ENCODE data around the gene IL31.

Gene IL31

DNA sequence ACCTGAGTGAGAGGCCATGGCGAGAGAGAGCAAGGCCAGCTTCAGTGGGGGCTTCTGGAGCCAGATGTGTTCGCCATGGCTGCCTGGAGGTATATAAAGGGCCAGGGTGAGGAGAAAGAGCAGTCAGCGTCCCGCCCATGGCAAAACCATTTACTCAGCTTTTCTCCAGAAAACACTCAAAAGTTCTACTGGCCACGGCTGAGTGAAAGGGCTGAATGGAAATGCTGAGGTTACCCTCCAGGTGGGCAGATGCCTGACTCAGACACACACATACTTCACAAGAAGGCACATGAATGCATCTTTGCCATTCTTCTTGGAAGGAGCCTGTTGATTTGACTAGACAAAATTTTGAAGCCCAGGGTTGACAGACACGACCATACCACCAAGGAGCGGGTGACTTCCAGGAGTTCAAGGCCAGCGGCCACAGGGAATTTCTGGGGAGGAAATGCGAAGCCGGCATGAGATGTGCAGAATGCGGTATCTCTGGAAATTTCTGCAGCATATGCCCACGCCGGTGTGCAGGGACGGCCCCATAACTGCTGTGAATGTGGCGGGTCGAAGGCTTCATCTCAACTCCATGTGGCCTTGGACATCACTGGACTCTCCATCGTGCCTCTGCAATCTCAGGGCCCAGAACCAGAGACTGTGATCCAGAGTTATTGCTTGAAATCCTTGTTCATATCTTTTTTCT is at the start of gene IL31:
IL31 (minus strand) TSS at position 67 of the 691 bp plus-strand sequence; CDS start at position 18, 49 bp downstream.
- H3K9ac ChIP-seq (ENCODE audit: low read length): no peak within 1 kb of the TSS
- H3K27ac ChIP-seq (ENCODE audit: low read length): no peak within 1 kb of the TSS
- no peaks in the 10 kb centered on the region for H3K27me3 ChIP-seq (ENCODE audit: control insufficient read depth, insufficient read depth, low read length)
- no peaks in the 10 kb centered on the region for H3K9me3 ChIP-seq (ENCODE audit: control insufficient read depth, low read depth, low read length)
- H3K4me1 ChIP-seq (ENCODE audit: control insufficient read depth, low read depth, low read length): no peaks in the 10 kb centered on the region
- no peak within 1 kb of the TSS for H3K4me3 ChIP-seq (ENCODE audit: low read length)
- no peaks in the 10 kb centered on the region for H3K36me3 ChIP-seq (ENCODE audit: control insufficient read depth, low read depth, low read length)

DNA sequence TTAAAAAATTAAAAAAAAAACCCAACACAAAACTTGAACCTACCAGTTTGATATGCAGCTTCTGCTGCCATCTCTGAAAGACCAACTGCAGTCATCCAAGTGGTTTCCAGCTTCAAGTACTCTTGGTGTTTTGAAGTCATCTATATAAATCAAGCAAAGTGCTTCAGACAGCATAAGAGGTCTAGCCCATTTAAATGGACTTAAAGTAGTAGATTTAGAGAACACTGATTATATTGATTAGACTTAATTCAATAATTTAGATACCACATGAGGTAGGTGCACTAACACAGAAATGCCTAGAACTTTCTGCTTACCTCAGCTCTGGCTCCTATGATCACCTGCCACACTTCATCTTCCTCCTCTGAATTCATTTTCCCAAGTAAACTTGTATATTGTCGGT is 42.4 kb upstream of the IL31 start:
- Histone ChIP-seq H3K4me3 (ENCODE audit: low read length) (no peak overlapping the region), H3K36me3 (ENCODE audit: control insufficient read depth, low read depth, low read length) (peaks cover 68% of the 10 kb centered on the region), H3K9me3 (ENCODE audit: control insufficient read depth, low read depth, low read length) (no peaks in the 10 kb centered on the region), H3K27me3 (ENCODE audit: control insufficient read depth, insufficient read depth, low read length) (no peaks in the 10 kb centered on the region), H3K9ac (ENCODE audit: low read length) (no peak overlapping the region), H3K27ac (ENCODE audit: low read length) (no peak overlapping the region), H3K4me1 (ENCODE audit: control insufficient read depth, low read depth, low read length) (no peaks in the 10 kb centered on the region)

DNA sequence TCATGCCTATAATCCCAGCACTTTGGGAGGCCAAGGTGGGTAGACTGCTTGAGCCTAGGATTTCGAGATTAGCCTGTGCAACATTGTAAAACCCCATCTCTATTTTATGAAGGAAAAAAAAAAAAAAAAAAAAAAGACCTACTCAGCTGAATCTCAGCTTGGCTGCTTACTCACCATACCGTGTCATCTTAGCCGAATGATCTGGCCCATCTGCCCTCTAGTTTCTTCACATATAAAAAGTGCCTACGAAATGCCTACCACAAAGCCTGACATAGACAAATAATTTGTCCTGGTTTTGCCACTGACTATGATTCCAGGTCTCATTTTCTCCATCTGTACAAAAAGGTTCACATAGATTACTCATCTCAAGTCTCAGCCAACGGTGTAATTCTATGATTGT is 41.8 kb upstream of the IL31 start:
- Histone ChIP-seq H3K9ac (ENCODE audit: low read length) (no peak overlapping the region), H3K4me1 (ENCODE audit: control insufficient read depth, low read depth, low read length) (no peaks in the 10 kb centered on the region), H3K27me3 (ENCODE audit: control insufficient read depth, insufficient read depth, low read length) (no peaks in the 10 kb centered on the region), H3K36me3 (ENCODE audit: control insufficient read depth, low read depth, low read length) (peaks cover 66% of the 10 kb centered on the region), H3K4me3 (ENCODE audit: low read length) (no peak overlapping the region), H3K9me3 (ENCODE audit: control insufficient read depth, low read depth, low read length) (no peaks in the 10 kb centered on the region), H3K27ac (ENCODE audit: low read length) (no peak overlapping the region)

GRCh38 chr12:122208073-122208820 is 34.2 kb upstream of the IL31 start:
- peaks cover 32% of the 10 kb centered on the region for H3K27me3 ChIP-seq (ENCODE audit: control insufficient read depth, insufficient read depth, low read length)
- H3K36me3 ChIP-seq (ENCODE audit: control insufficient read depth, low read depth, low read length): peaks cover 50% of the 10 kb centered on the region
- no peaks in the 10 kb centered on the region for H3K9me3 ChIP-seq (ENCODE audit: control insufficient read depth, low read depth, low read length)
- no peak overlapping the region for H3K4me3 ChIP-seq (ENCODE audit: low read length)
- no peak overlapping the region for H3K27ac ChIP-seq (ENCODE audit: low read length)
- H3K4me1 ChIP-seq (ENCODE audit: control insufficient read depth, low read depth, low read length): no peaks in the 10 kb centered on the region
- no peak overlapping the region for H3K9ac ChIP-seq (ENCODE audit: low read length)

DNA sequence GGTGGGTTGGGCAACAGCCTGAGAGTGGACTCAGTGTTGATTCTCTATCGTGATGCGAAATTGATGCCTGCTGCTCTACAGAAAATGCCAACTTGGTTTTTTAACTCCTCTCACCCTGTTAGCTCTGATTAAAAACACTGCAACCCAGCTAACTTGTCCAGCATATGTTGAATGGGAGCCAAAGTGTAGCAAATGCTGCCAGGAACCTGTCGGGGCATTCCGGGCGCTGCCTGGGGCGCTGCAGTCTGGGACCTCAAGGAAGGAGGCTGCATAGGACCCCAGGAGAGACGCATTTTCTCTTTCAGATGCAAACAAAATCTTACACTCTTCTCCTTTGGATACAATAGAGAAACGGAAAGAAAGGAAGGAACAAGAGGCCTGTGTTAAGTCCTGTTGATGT is 33.4 kb upstream of the IL31 start:
- H3K9ac ChIP-seq (ENCODE audit: low read length): no peak overlapping the region
- H3K4me3 ChIP-seq (ENCODE audit: low read length): no peak overlapping the region
- H3K4me1 ChIP-seq (ENCODE audit: control insufficient read depth, low read depth, low read length): no peaks in the 10 kb centered on the region
- no peak overlapping the region for H3K27ac ChIP-seq (ENCODE audit: low read length)
- peaks cover 43% of the 10 kb centered on the region for H3K36me3 ChIP-seq (ENCODE audit: control insufficient read depth, low read depth, low read length)
- H3K27me3 ChIP-seq (ENCODE audit: control insufficient read depth, insufficient read depth, low read length): peaks cover 41% of the 10 kb centered on the region
- no peaks in the 10 kb centered on the region for H3K9me3 ChIP-seq (ENCODE audit: control insufficient read depth, low read depth, low read length)

DNA sequence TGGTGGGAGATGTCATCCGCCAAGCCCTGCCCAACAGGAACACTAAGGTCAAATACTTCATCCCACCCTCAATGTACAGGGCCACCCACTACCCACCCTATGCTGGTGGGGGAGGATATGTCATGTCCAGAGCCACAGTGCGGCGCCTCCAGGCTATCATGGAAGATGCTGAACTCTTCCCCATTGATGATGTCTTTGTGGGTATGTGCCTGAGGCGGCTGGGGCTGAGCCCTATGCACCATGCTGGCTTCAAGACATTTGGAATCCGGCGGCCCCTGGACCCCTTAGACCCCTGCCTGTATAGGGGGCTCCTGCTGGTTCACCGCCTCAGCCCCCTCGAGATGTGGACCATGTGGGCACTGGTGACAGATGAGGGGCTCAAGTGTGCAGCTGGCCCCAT is 33.0 kb upstream of the IL31 start:
- H3K27me3 ChIP-seq (ENCODE audit: control insufficient read depth, insufficient read depth, low read length): peaks cover 45% of the 10 kb centered on the region
- no peak overlapping the region for H3K4me3 ChIP-seq (ENCODE audit: low read length)
- H3K4me1 ChIP-seq (ENCODE audit: control insufficient read depth, low read depth, low read length): no peaks in the 10 kb centered on the region
- no peak overlapping the region for H3K27ac ChIP-seq (ENCODE audit: low read length)
- no peaks in the 10 kb centered on the region for H3K9me3 ChIP-seq (ENCODE audit: control insufficient read depth, low read depth, low read length)
- peaks cover 39% of the 10 kb centered on the region for H3K36me3 ChIP-seq (ENCODE audit: control insufficient read depth, low read depth, low read length)
- H3K9ac ChIP-seq (ENCODE audit: low read length): no peak overlapping the region

GRCh38 chr12:122206111-122206881 is 32.3 kb upstream of the IL31 start:
- no peaks in the 10 kb centered on the region for H3K9me3 ChIP-seq (ENCODE audit: control insufficient read depth, low read depth, low read length)
- peaks cover 33% of the 10 kb centered on the region for H3K36me3 ChIP-seq (ENCODE audit: control insufficient read depth, low read depth, low read length)
- H3K9ac ChIP-seq (ENCODE audit: low read length): no peak overlapping the region
- H3K4me3 ChIP-seq (ENCODE audit: low read length): no peak overlapping the region
- H3K27me3 ChIP-seq (ENCODE audit: control insufficient read depth, insufficient read depth, low read length): peaks cover 52% of the 10 kb centered on the region
- no peak overlapping the region for H3K27ac ChIP-seq (ENCODE audit: low read length)
- H3K4me1 ChIP-seq (ENCODE audit: control insufficient read depth, low read depth, low read length): no peaks in the 10 kb centered on the region

- Histone ChIP-seq H3K4me3 (ENCODE audit: low read length) (no peak overlapping the region), H3K9ac (ENCODE audit: low read length) (no peak overlapping the region), H3K4me1 (ENCODE audit: control insufficient read depth, low read depth, low read length) (no peaks in the 10 kb centered on the region), H3K27me3 (ENCODE audit: control insufficient read depth, insufficient read depth, low read length) (peaks cover 53% of the 10 kb centered on the region), H3K36me3 (ENCODE audit: control insufficient read depth, low read depth, low read length) (peaks cover 27% of the 10 kb centered on the region), H3K27ac (ENCODE audit: low read length) (no peak overlapping the region), H3K9me3 (ENCODE audit: control insufficient read depth, low read depth, low read length) (no peaks in the 10 kb centered on the region)
Observed at GRCh38 chr12:122205053-122205925, 31.3 kb upstream of the IL31 start.

GRCh38 chr12:122204167-122205052 is 30.4 kb upstream of the IL31 start:
- Histone ChIP-seq H3K9me3 (ENCODE audit: control insufficient read depth, low read depth, low read length) (no peaks in the 10 kb centered on the region), H3K9ac (ENCODE audit: low read length) (no peak overlapping the region), H3K4me3 (ENCODE audit: low read length) (peak overlapping the region; percentile 58), H3K27ac (ENCODE audit: low read length) (no peak overlapping the region), H3K4me1 (ENCODE audit: control insufficient read depth, low read depth, low read length) (no peaks in the 10 kb centered on the region), H3K27me3 (ENCODE audit: control insufficient read depth, insufficient read depth, low read length) (peaks cover 57% of the 10 kb centered on the region), H3K36me3 (ENCODE audit: control insufficient read depth, low read depth, low read length) (peaks cover 20% of the 10 kb centered on the region)

GRCh38 chr12:122203301-122204166 is 29.5 kb upstream of the IL31 start, which contains the start of gene B3GNT4:
B3GNT4 (plus strand) TSS chr12:122203709; CDS start chr12:122204619, 910 bp downstream.
- Histone ChIP-seq H3K4me3 (ENCODE audit: low read length) (peak within 1 kb of the TSS; percentile 58), H3K9ac (ENCODE audit: low read length) (no peak within 1 kb of the TSS), H3K36me3 (ENCODE audit: control insufficient read depth, low read depth, low read length) (peaks cover 16% of the 10 kb centered on the region), H3K27me3 (ENCODE audit: control insufficient read depth, insufficient read depth, low read length) (peaks cover 57% of the 10 kb centered on the region), H3K4me1 (ENCODE audit: control insufficient read depth, low read depth, low read length) (no peaks in the 10 kb centered on the region), H3K9me3 (ENCODE audit: control insufficient read depth, low read depth, low read length) (no peaks in the 10 kb centered on the region), H3K27ac (ENCODE audit: low read length) (no peak within 1 kb of the TSS)

Data from iPS-18a (cell line).